ENCODE results near the gene CCR4.

DNA sequence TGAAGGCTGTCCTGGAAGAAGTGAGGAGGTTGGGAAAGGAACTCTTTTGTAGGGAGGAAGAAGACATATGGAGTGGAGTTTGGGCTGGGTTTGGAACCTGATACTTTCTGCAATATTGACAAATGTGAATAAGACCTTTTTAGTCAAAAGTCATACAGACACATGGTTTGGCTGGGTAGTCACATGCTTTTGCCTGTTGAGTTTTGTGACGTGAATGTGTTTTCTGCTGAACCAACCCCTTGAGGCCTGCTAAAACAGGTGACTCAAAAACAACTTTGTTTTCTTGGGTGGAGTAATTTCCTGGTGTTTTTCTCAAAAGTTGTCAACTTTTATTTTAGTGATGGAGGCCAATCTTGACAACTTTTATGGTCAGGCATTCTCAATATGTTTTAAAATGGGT is 39.4 kb upstream of the CCR4 start:
- TF ChIP-seq CTCF (IDR thresholded peaks at IDR 0.05): no peak
- TF ChIP-seq POLR2A (IDR thresholded peaks at IDR 0.05): no peak
